ENCODE data around the gene BMERB1. TPM values are rescaled to one million over a fixed set of nuclear protein-coding genes. Genes with fewer than 3 reads are reported as not detected.

Gene BMERB1
- total and polyA plus RNA-seq, 9 of the 15 experiments (the other 6 are each of a cell fraction or from before 2014, with no cell fraction given) = 0.29 to 2.9 (median 0.94) TPM

- TF ChIP-seq THRB (CRISPR knock-in tag; conservative IDR thresholded peaks at IDR 0.05) (0 out of 2 replicates have a peak, but pooled peaks have one; percentile 44), DNMT1 (IDR thresholded peaks at IDR 0.05) (0 out of 2 replicates have a peak, but pooled peaks have one; percentile 56), ZNF699 (CRISPR knock-in tag; IDR thresholded peaks at IDR 0.05; ENCODE audit: insufficient replicate concordance) (no peak), MEIS2 (IDR thresholded peaks at IDR 0.05; ENCODE audit: partially characterized antibody) (no peak), ZNF12 (CRISPR knock-in tag; IDR thresholded peaks at IDR 0.05) (no peak), ZNF175 (CRISPR knock-in tag; IDR thresholded peaks at IDR 0.05; ENCODE audit: low read depth) (no peak), PRPF4 (IDR thresholded peaks at IDR 0.05; ENCODE audit: insufficient read depth, low read depth, low read length, poor library complexity, severe bottlenecking) (no peak), LARP7 (IDR thresholded peaks at IDR 0.05) (peak; percentile 42; the same call in 1 of the 2 replicates), GABPA (tag; conservative IDR thresholded peaks at IDR 0.05; ENCODE audit: low read depth) (no peak), RBFOX2 (IDR thresholded peaks at IDR 0.05; ENCODE audit: low read depth, low read length) (no peak), ATF2 (CRISPR knock-in tag; IDR thresholded peaks at IDR 0.05) (no peak), SREBF1 (IDR thresholded peaks at IDR 0.05; ENCODE audit: borderline replicate concordance, low read depth, low read length) (no peak), NFIC (IDR thresholded peaks at IDR 0.05) (0 out of 2 replicates have a peak, but pooled peaks have one; percentile 6)
- TF ChIP-seq, protein P1, sequence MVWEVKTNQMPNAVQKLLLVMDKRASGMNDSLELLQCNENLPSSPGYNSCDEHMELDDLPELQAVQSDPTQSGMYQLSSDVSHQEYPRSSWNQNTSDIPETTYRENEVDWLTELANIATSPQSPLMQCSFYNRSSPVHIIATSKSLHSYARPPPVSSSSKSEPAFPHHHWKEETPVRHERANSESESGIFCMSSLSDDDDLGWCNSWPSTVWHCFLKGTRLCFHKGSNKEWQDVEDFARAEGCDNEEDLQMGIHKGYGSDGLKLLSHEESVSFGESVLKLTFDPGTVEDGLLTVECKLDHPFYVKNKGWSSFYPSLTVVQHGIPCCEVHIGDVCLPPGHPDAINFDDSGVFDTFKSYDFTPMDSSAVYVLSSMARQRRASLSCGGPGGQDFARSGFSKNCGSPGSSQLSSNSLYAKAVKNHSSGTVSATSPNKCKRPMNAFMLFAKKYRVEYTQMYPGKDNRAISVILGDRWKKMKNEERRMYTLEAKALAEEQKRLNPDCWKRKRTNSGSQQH (CRISPR knock-in tag; IDR thresholded peaks at IDR 0.05) = peak; percentile 54; the same call in 1 of the 2 replicates
- TF ChIP-seq, protein P2, sequence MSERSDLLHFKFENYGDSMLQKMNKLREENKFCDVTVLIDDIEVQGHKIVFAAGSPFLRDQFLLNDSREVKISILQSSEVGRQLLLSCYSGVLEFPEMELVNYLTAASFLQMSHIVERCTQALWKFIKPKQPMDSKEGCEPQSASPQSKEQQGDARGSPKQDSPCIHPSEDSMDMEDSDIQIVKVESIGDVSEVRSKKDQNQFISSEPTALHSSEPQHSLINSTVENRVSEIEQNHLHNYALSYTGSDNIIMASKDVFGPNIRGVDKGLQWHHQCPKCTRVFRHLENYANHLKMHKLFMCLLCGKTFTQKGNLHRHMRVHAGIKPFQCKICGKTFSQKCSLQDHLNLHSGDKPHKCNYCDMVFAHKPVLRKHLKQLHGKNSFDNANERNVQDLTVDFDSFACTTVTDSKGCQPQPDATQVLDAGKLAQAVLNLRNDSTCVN (CRISPR knock-in tag; IDR thresholded peaks at IDR 0.05) = 0 out of 2 replicates have a peak, but pooled peaks have one; percentile 29
- TF ChIP-seq, protein P3, sequence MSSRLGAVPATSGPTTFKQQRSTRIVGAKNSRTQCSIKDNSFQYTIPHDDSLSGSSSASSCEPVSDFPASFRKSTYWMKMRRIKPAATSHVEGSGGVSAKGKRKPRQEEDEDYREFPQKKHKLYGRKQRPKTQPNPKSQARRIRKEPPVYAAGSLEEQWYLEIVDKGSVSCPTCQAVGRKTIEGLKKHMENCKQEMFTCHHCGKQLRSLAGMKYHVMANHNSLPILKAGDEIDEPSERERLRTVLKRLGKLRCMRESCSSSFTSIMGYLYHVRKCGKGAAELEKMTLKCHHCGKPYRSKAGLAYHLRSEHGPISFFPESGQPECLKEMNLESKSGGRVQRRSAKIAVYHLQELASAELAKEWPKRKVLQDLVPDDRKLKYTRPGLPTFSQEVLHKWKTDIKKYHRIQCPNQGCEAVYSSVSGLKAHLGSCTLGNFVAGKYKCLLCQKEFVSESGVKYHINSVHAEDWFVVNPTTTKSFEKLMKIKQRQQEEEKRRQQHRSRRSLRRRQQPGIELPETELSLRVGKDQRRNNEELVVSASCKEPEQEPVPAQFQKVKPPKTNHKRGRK (tag; IDR thresholded peaks at IDR 0.05) = peak; percentile 92
These were observed 64.2 kb downstream of the BMERB1 start (continued) for GRCh38 chr16:15498427-15499175.

All from K562 (cell line).